SH-SY5Y (cell line): ENCODE data around the gene PPP1R7.

Experiments used
- GATA2 ChIP-seq: IDR thresholded peaks from 2 replicates; pipeline ENCODE4 v1.6.1; 2011; ENCODE audit warnings: mild to moderate bottlenecking, low read depth, low read length
- GATA3 ChIP-seq: IDR thresholded peaks from 2 replicates; pipeline ENCODE4 v1.6.1; 2011; ENCODE audit warnings: low read depth, mild to moderate bottlenecking, low read length, moderate library complexity

The PPP1R7 gene

GRCh38 chr2:241147336-241147735, 2.9 kb upstream of the PPP1R7 start:
- TF ChIP-seq GATA3 (no peak), GATA2 (no peak)

GRCh38 chr2:241148239-241148638, 2.0 kb upstream of the PPP1R7 start:
- no peak for TF ChIP-seq GATA3
- TF ChIP-seq GATA2: no peak

- TF ChIP-seq GATA2: no peak
- no peak for TF ChIP-seq GATA3
These were observed 1.2 kb upstream of the PPP1R7 start, which contains the start of gene PASK for GRCh38 chr2:241148891-241149674. Gene PASK (minus strand): TSS chr2:241149472. CDS start chr2:241143032, 6,440 bp downstream.

DNA sequence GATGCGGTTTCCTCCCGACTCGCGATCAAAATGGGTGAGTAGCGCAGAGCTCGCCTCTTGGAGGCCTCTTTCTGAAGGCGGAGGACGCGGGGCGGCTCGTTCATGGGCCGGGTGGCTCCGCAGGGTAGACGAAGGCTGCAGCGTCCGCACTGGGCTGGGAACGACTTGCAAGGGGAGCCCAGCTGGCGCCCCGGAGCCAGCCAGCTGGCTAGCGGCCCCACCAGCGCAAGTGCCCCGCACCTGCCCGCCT, 667 bp upstream of the PPP1R7 start:
- TF ChIP-seq GATA2: no peak
- no peak for TF ChIP-seq GATA3

GRCh38 chr2:241150660-241151530, 628 bp downstream of the PPP1R7 start:
- TF ChIP-seq GATA2: no peak
- no peak for TF ChIP-seq GATA3

GRCh38 chr2:241151934-241152660, 1.8 kb downstream of the PPP1R7 start:
- TF ChIP-seq GATA2 (no peak), GATA3 (no peak)

DNA sequence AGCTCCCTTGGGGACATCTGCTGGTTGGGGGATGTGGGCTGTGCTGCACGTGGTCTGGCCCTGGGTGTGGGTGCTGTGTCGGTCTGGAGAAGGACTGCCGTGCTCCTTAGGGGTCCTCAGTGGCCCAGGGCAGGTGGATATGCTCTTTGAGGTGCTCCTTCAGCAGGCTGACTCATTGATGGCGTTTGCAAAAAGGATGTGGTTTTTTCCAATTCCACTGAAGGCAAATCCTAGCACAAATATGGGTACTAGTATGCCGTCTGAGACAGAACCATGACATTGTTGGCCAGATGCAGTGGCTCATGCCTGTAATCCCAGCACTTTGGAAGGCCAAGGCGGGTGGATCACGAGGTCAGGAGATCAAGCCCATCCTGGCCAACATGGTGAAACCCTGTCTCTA, 3.3 kb downstream of the PPP1R7 start:
- TF ChIP-seq GATA2 (no peak), GATA3 (no peak)

DNA sequence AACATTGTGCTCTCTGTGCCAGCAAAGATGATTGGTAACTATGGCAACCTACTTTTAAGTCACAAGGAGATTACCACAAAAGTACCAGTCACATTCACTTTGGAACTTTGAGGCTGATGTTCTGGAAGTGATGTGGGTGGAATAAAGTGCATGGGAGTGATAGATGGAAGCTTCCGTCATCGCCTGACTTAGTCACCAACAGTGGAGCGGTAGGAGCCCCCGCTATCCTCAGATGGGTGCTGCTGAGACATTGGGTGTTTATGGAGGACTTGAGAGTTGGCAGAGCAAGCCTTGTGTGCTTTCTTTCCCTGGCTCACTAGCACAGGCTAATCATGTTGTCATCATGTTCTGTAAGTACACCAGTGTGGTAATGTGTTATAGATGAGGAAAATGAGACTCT, 4.6 kb downstream of the PPP1R7 start:
- no peak for TF ChIP-seq GATA2
- no peak for TF ChIP-seq GATA3

- no peak for TF ChIP-seq GATA3
- no peak for TF ChIP-seq GATA2
These were observed 5.7 kb downstream of the PPP1R7 start for GRCh38 chr2:241155936-241156335.

- no peak for TF ChIP-seq GATA2
- no peak for TF ChIP-seq GATA3
These were observed 6.7 kb downstream of the PPP1R7 start for GRCh38 chr2:241156971-241157441.

DNA sequence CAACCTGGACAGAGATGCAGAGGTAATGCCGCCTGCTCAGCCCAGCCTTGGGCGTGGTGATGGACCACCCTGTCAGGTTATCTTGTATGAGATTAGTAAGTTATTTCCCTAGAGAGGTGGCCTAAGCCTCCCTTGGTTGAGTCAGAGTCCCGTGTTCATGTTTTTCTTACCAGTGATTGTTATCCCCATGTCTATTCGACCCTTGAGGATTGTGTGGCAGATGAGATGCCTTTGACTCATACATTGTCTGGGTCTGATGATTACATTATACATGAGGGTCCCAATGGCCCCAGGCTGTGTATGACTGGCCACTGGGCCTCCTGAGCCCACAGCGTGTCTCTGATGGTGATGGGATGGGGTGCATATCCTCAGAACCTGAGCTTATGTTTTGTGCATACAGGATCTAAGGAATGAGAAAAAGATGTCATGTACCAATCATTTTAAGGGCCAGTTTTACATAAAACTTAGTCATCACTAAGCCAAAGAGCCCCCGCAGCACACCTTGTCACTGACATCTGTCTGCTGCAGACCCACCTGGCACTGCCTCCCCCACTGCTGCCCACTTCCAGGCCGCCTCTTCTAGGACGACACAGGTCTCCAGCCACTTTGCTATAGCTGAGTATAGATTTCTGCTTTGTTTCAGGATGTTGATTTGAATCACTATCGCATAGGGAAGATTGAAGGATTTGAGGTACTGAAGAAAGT, 7.7 kb downstream of the PPP1R7 start:
- TF ChIP-seq GATA3 (no peak), GATA2 (no peak)

- TF ChIP-seq GATA3: no peak
- no peak for TF ChIP-seq GATA2
These were observed 8.3 kb downstream of the PPP1R7 start for GRCh38 chr2:241158546-241158900.

DNA sequence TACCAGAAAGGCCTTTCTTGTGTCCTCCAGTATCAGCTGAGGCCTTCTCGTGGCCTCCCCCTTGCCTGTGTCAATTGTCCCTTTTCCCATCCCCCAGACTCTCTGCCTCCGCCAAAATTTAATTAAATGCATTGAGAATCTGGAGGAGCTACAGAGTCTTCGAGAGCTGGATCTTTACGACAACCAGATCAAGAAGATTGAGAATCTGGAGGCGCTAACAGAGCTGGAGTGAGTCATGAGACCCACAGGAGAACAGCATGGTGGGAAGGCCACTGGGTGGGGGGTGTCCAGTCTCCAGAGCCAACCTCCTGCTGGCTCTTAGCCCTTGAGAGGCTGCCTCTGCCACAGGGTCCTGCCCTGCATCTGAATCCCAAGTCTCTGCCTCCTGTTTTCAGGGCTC, 8.8 kb downstream of the PPP1R7 start:
- TF ChIP-seq GATA2 (no peak), GATA3 (no peak)

DNA sequence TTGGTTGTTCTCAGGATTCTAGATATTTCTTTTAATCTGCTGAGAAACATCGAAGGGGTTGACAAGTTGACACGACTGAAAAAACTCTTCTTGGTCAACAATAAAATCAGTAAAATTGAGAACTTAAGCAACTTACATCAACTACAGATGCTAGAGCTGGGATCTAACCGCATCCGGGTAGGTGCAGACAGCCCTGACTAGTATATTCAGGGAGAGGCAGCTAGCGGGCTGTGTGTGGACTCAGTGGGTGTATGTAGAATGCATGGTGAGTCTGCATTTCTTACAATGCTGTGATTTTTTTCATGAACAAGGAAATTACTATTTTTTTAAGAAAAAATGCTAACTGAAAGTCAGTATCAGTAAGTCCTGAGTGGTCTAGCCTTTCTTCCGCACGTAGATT, 10.1 kb downstream of the PPP1R7 start:
- no peak for TF ChIP-seq GATA2
- TF ChIP-seq GATA3: no peak
